HG03108 (cell line): ENCODE data around the gene SERPINA4.

Experiments used
- ATAC-seq: cut with Tn5 transposase; IDR thresholded peaks from one replicate; pipeline ENCODE4 v1.9.1; 2021; ENCODE audit warnings: moderate library complexity; ENCODE audit not compliant: unreplicated experiment

SERPINA4 gene

GRCh38 chr14:94614802-94615201 lies 53.6 kb downstream of the SERPINA4 start:
- ATAC-seq = no peak

GRCh38 chr14:94615254-94615653 lies 54.0 kb downstream of the SERPINA4 start:
- ATAC-seq = no peak

- no peak for ATAC-seq
Measured at GRCh38 chr14:94615823-94616570, 54.8 kb downstream of the SERPINA4 start.

DNA sequence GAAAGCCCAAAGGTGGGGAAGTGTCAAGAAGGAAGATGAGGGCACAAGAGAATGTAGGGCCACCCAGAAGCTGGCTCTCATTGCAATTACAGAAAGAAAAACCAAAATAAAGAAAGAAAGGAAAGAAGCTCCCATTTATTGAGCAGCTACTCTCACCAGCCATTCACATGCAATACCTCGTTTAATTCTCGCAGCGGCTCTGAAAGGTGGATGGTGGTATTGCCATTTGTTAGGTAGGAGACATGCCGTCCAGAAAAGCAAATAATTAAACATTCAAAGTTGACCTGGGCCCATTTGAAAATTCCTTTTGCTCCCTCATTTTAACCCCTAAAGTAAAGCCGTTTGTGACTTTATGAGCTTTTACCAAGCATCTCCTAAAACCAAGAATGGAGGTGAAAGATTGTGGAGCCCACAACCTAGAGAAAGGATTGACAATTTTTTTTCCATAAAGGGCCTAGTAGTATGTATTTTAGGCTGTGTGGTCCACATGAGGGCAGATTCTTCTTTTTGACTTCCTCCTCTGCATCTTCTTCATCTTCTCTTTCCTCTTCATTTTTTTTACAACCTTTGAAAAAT lies 56.2 kb downstream of the SERPINA4 start:
- no peak for ATAC-seq

- ATAC-seq = no peak
Measured at GRCh38 chr14:94617988-94618822, 57.0 kb downstream of the SERPINA4 start.

- ATAC-seq = no peak
Measured at GRCh38 chr14:94619297-94619696, 58.1 kb downstream of the SERPINA4 start.
